Measurements from ENCODE around the gene SLC22A23.

Gene SLC22A23

GRCh38 chr6:3221578-3221977, 235.3 kb downstream of the SLC22A23 start:
- H3K4me1 ChIP-seq (ENCODE audit: control insufficient read depth, low read length) = peaks cover 25% of the 10 kb centered on the region
- H3K27ac ChIP-seq (ENCODE audit: low read depth, low read length) = no peak overlapping the region
- H3K79me2 ChIP-seq (ENCODE audit: control insufficient read depth, low read length) = no peaks in the 10 kb centered on the region
- H4K20me1 ChIP-seq (ENCODE audit: control insufficient read depth, insufficient read depth, low read depth, low read length) = peaks cover 6% of the 10 kb centered on the region; the same call in 1 of the 2 replicates
- H3K36me3 ChIP-seq (ENCODE audit: control insufficient read depth, low read length) = no peaks in the 10 kb centered on the region
- H3K9me2 ChIP-seq (replicated peaks; ENCODE audit: control insufficient read depth, low read length) = no peaks in the 10 kb centered on the region
- no peak overlapping the region for H3K4me3 ChIP-seq (ENCODE audit: low read length)
- peaks cover 6% of the 10 kb centered on the region; the same call in 1 of the 2 replicates for H3F3A ChIP-seq (ENCODE audit: control insufficient read depth, insufficient read depth)
- no peaks in the 10 kb centered on the region for H3K9me3 ChIP-seq (ENCODE audit: control insufficient read depth, insufficient read depth, low read length)
- no peak overlapping the region for H3K4me2 ChIP-seq (ENCODE audit: low read length)
- TF ChIP-seq EZH2phosphoT487 (IDR thresholded peaks at IDR 0.05; ENCODE audit: borderline replicate concordance, low read length) (no peak), CTCF (IDR thresholded peaks at IDR 0.05; ENCODE audit: low read depth, low read length, poor library complexity, severe bottlenecking) (no peak)
- peaks cover 40% of the 10 kb centered on the region for H3K27me3 ChIP-seq (ENCODE audit: control insufficient read depth, low read length)

GRCh38 chr6:3220366-3220765, 236.5 kb downstream of the SLC22A23 start:
- Histone ChIP-seq H3K4me1 (ENCODE audit: control insufficient read depth, low read length) (peaks cover 21% of the 10 kb centered on the region), H3K36me3 (ENCODE audit: control insufficient read depth, low read length) (no peaks in the 10 kb centered on the region), H3K4me3 (ENCODE audit: low read length) (no peak overlapping the region), H3K27ac (ENCODE audit: low read depth, low read length) (no peak overlapping the region), H3F3A (ENCODE audit: control insufficient read depth, insufficient read depth) (peaks cover 6% of the 10 kb centered on the region; the same call in 1 of the 2 replicates), H3K79me2 (ENCODE audit: control insufficient read depth, low read length) (no peaks in the 10 kb centered on the region), H3K9me2 (replicated peaks; ENCODE audit: control insufficient read depth, low read length) (no peaks in the 10 kb centered on the region), H4K20me1 (ENCODE audit: control insufficient read depth, insufficient read depth, low read depth, low read length) (no peaks in the 10 kb centered on the region), H3K27me3 (ENCODE audit: control insufficient read depth, low read length) (peaks cover 32% of the 10 kb centered on the region), H3K9me3 (ENCODE audit: control insufficient read depth, insufficient read depth, low read length) (no peaks in the 10 kb centered on the region), H3K4me2 (ENCODE audit: low read length) (0 out of 2 replicates have a peak overlapping the region, but pooled peaks have one; percentile 9)
- TF ChIP-seq CTCF (IDR thresholded peaks at IDR 0.05; ENCODE audit: low read depth, low read length, poor library complexity, severe bottlenecking) (no peak), EZH2phosphoT487 (IDR thresholded peaks at IDR 0.05; ENCODE audit: borderline replicate concordance, low read length) (no peak)

Measured in DOHH2 (cell line).